Activated CD8-positive, alpha-beta memory T cell treated with anti-CD3 and anti-CD28 coated beads, Interleukin-2, amount 50 U/mL, for 24 hours (primary cell): ENCODE data around the gene DEDD.
"Not testable (repeated sequence)": the region's sequence is repeated elsewhere in the genome, so short reads cannot be mapped to it uniquely, and the experiment has no call there.

Experiments used
- DNase-seq: peaks from one replicate; pipeline ENCODE4 v3.0.0-alpha.2; 2020; ENCODE audit errors: extremely low read depth

Gene DEDD

DNA sequence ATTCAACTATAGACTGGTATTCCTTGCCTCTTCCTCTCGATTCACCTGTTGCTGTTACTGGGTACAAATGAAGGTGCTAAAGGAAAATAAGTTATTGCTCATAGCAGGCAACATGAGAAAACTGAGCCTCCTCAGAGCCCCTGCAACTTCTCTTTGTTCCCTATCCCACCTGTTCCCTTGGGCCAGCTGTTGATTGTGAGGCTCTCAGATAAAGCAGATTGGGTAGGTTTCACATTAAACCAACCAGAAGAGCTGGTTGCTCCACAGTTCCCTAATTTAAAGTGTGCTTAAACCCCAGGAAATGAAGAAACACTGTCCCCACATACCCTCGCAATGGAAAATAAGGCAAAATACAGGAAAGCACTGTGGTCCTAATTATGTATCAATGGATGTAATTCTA lies 4.8 kb downstream of the DEDD start:
- DNase-seq = no peak

GRCh38 chr1:161122967-161123366 lies 9.5 kb downstream of the DEDD start:
- DNase-seq = no peak

- no peak for DNase-seq
Observed at GRCh38 chr1:161121834-161122233, 10.6 kb downstream of the DEDD start.

- no peak for DNase-seq
Observed at GRCh38 chr1:161121042-161121650, 11.3 kb downstream of the DEDD start.

DNA sequence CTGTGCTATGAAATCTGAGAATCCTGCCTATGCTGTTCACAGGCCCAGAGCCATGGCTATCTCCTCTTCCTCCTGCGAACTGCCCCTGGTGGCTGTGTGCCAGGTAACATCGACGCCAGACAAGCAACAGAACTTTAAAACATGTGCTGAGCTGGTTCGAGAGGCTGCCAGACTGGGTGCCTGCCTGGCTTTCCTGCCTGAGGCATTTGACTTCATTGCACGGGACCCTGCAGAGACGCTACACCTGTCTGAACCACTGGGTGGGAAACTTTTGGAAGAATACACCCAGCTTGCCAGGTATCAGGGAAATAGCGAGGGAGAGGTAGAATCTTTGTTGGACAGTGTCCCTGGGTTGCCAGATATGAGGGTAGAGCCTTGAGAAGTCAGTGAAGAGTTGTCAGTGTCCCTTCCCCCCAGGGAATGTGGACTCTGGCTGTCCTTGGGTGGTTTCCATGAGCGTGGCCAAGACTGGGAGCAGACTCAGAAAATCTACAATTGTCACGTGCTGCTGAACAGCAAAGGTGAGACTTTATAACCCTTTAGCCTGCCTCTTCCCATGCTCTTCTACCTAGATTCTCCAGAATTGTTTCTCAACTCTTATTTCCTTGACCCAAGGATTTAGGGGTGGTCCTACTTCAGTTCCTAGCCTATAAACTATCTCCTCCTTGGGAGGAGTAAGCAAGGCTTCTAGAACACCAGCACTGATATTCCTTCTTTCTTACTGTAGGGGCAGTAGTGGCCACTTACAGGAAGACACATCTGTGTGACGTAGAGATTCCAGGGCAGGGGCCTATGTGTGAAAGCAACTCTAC lies 13.2 kb downstream of the DEDD start:
- DNase-seq = peak; percentile 28

GRCh38 chr1:161117759-161118581 lies 14.5 kb downstream of the DEDD start, which contains the start of the genes NIT1 and PFDN2:
Gene NIT1 (plus strand): TSS chr1:161118105. CDS start chr1:161118177, 72 bp downstream.
Gene PFDN2 (minus strand): TSS chr1:161118037. CDS start chr1:161118026, 11 bp downstream.
- peak; percentile 56 for DNase-seq

GRCh38 chr1:161115961-161116360 lies 16.5 kb downstream of the DEDD start:
- not testable (repeated sequence) for DNase-seq

- DNase-seq = no peak
Observed at GRCh38 chr1:161115132-161115711, 17.2 kb downstream of the DEDD start.

- no peak for DNase-seq
Observed at GRCh38 chr1:161114556-161114955, 17.9 kb downstream of the DEDD start.

GRCh38 chr1:161113915-161114314 lies 18.6 kb downstream of the DEDD start:
- DNase-seq = no peak

DNA sequence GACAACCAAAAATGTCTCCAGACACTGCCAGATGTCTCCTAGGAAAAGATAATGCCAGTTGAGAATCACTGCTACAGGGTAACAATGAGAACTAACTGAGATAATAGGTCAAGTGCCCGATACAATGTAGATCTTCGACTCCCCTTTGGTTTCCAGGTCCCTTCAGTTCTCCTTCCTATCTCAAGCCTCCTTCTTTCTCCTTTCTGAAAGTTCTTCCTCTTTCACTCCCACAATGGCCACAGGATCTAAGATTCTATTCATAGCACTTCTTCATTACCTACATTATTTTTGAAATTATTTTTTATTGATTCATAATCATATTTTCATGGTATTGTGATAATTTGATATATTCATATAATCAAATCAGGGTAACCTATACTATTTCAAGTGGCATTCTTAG lies 20.9 kb downstream of the DEDD start:
- DNase-seq = no peak

DNA sequence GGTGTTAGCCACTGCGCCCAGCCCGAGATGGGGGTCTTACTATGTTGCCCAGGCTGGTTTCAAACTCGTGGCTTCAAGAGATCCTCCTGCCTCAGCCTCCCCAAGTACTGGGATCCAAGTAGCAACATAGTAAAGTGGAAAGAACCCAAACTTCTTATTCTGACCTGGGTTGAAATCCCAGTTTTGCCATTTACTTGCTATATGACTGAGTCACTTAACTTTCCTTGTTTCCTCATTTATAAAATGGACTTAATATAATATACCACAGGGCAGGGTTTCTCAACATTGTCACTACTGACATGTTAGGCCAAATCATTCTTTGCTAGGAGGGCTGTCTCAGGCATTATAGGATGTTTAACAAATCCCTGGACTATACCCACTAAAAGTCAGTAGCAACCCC lies 21.4 kb downstream of the DEDD start:
- no peak for DNase-seq

DNA sequence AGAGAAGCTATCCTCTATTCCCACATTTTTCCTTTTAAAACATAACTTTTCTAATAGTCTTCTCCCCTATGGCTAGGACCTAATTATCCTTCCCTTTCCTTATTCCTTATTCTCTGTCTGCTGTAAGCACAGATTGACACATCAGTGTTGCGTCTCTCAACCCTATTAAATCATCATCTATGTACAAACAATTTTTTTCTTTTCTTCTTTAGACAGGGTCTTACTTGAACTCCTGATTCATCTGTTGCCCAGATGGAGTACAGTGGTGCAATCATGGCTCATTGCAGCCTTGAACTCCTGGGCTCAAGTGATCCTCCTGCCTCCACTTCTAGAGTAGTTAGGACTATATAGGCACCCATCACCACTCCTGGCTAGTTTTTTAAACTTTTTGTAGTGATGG lies 26.0 kb downstream of the DEDD start:
- no peak for DNase-seq

- DNase-seq = no peak
Observed at GRCh38 chr1:161100556-161100955, 31.9 kb downstream of the DEDD start.

DNA sequence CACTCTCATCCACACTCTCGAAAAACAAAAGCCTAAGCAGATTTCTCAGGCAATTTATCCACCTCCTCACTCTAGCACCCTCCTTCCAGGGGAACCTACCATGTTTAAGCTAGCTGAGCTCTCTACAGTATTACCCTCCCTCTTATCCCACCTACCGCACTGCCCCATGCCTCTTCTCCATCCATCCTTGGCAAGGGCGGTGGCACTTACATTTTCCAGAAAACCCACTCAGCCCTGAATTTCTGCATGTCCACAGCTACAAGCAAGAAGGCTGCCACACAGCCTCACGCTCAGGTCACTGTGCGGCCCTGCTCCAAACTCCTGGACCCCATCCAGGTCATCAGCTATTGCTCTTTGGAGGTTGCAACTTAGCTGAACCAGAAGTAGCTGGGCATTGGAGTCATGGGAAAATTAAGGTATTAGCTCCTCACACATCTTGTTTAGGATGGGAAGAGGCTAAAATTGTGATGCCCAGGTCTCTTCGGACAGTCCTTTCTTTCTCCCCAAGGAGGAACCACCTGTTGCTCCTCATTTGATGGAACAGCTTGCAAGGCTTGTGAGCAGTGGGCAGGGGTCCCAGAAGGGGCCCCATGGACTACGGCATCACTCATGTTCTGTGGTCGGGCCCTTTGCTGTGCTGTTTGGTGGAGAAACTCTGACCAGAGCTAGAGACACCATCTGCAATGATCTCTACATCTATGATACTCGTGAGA lies 33.2 kb downstream of the DEDD start:
- DNase-seq = no peak

- peak; percentile 37 for DNase-seq
Observed at GRCh38 chr1:161098210-161099068, 34.0 kb downstream of the DEDD start, which contains the start of gene KLHDC9. Gene KLHDC9 (plus strand): TSS chr1:161098361. CDS start chr1:161098536, 175 bp downstream.

DNA sequence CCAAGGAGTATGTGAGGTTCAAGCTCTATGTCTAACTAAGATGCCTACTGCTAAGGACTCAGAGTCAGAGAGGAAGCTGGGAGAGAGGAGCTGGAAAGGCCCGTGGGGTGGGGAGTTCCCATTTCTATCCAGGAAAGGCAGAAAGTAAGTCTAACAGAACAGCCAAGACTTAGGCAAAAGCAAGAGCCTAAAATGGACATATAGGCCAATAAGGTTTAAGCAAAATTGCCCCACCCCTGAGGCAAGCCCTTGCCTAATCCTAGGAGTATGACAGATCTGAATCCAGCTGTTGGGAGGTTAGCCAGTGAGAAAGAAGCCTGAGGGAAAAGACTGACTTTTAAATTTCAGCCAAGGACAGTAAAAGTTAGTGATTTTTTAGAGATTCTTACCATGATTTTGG lies 35.9 kb downstream of the DEDD start:
- no peak for DNase-seq

DNA sequence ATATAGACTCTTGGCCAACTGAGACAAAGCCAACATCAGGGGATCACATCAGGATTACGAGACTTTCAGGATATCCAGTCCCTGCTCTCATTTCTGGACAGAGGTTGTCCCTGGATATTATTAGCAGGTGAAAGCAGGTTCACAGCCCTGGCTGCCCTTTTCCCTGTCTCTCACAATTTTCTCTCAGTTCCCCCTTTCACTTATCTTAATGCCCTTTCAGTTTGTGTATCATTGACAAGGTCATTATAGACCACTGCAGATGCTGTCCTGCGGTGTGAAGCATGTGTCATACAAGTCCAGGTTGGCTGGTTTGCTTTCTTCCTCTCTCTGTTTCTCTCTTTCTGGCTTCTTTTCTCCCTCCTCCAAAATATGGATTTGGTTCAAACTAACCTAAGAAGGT lies 36.5 kb downstream of the DEDD start:
- no peak for DNase-seq

DNA sequence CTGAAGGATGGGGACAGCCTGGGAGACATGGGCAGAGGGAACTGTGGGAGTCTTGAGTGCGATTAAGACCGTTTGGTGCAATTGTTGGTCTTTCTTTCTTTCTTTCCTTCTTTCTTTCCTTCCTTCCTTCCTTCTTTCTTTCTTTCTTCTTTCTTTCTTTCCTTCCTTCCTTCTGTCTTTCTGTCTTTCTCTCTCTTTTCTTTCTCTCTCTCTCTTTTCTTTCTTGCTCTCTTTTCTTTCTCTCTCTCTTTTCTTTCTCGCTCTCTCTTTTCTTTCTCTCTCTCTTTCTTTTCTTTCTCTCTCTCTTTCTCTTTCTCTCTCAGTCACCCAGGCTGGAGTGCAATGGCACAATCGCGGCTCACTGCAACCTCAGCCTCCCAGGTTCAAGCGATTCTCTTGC lies 37.2 kb downstream of the DEDD start:
- DNase-seq = no peak

GRCh38 chr1:161094481-161094880 lies 38.0 kb downstream of the DEDD start:
- DNase-seq = no peak
